ENCODE measurements around the gene IL19.

- TF ChIP-seq CTCF (IDR thresholded peaks at IDR 0.05; ENCODE audit: low read depth, low read length) (no peak), POLR2A (IDR thresholded peaks at IDR 0.05; ENCODE audit: extremely low read depth, insufficient read length) (no peak), MAX (IDR thresholded peaks at IDR 0.05; ENCODE audit: low read depth, low read length) (no peak)
These were observed 58.7 kb downstream of the IL19 start for GRCh38 chr1:206829282-206829681.

Measured in NB4 (cell line).